GM18517 (cell line): ENCODE results near the gene USH1C.

ENCODE experiments used
- ATAC-seq: cut with Tn5 transposase; IDR thresholded peaks from one replicate; pipeline ENCODE4 v1.9.1; 2021; ENCODE audit warnings: mild to moderate bottlenecking, moderate library complexity; ENCODE audit not compliant: unreplicated experiment

Gene USH1C

GRCh38 chr11:17528906-17529843, 15.0 kb downstream of the USH1C start:
- ATAC-seq: no peak

DNA sequence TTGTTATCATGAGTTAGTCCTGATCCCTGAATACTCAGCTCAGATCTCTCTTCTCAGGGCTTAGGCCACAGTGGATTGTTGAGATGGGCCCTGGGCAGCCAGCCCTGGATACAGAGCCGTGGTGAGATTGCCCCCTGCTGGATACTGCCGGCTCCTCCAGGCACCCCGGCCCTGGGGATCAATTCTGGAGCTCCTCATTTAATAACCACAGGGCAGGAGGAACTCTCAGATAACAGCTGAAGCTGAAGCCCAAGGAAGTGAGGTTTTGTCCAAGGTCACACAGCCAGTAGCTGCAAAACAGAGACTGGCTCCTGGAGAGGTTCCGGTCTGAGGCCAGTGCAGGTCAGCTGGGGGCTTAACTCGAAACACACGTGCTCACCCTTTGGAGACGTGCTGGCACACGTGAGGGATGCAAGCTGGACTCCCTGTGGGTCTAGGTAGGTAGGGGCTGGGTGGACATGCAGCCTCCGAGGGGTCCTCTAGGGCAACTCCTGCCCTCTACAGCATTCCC, 16.0 kb downstream of the USH1C start:
- ATAC-seq: no peak

DNA sequence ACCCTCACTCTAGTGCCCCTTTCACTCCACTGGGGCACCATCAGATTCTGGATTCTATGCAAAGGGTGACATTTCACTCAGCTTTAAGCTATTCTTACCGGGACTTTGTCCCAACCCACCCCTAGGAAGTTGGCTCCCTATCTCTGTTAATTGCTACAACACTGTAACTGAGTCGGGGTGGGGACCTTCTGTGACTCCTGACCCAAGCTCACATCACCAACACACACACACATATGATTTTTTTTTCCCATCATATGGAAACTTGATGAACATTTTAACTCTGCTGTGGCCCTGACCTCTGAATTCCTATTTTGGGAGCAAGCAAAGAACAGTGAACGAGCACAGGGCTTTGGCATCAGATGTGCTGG, 16.6 kb downstream of the USH1C start:
- ATAC-seq: no peak

DNA sequence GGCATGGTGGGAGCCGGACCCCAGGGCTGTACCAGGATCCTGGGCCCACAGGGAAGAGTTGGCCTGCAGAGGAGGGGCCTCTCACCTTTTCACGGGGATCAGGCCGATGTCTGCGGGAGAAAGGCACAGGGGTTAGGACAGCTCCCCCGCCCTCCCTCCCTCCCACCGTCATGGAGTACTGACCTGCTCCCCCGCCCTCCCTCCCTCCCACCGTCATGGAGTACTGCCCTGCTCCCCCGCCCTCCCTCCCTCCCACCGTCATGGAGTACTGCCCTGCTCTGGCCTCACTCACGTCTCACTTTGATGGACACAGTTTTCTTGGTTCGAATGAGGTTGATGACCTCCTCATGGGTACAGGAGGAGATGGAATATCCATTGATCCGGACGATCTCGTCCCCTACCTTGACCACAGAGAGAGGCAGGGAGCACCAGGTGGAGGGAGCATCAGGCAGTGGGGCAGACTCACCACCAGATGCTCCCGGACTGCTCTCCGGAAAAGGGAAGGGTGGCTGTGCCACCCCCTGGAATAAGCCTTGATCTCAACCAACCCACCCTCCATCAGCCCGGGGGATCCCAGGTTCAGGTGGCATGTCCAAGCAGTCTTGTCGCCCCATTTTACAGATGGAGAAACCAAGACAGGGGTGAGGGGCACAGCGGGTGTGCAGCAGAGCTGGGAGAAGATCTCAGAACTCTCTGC, 17.1 kb downstream of the USH1C start:
- ATAC-seq: no peak

- ATAC-seq: no peak
Measured at GRCh38 chr11:17526326-17526725, 17.9 kb downstream of the USH1C start.

GRCh38 chr11:17525570-17525969, 18.6 kb downstream of the USH1C start:
- no peak for ATAC-seq

- no peak for ATAC-seq
Measured at GRCh38 chr11:17524221-17524620, 20.0 kb downstream of the USH1C start.

- ATAC-seq: no peak
Measured at GRCh38 chr11:17522655-17523054, 21.6 kb downstream of the USH1C start.

- no peak for ATAC-seq
Measured at GRCh38 chr11:17521106-17521900, 22.9 kb downstream of the USH1C start.

DNA sequence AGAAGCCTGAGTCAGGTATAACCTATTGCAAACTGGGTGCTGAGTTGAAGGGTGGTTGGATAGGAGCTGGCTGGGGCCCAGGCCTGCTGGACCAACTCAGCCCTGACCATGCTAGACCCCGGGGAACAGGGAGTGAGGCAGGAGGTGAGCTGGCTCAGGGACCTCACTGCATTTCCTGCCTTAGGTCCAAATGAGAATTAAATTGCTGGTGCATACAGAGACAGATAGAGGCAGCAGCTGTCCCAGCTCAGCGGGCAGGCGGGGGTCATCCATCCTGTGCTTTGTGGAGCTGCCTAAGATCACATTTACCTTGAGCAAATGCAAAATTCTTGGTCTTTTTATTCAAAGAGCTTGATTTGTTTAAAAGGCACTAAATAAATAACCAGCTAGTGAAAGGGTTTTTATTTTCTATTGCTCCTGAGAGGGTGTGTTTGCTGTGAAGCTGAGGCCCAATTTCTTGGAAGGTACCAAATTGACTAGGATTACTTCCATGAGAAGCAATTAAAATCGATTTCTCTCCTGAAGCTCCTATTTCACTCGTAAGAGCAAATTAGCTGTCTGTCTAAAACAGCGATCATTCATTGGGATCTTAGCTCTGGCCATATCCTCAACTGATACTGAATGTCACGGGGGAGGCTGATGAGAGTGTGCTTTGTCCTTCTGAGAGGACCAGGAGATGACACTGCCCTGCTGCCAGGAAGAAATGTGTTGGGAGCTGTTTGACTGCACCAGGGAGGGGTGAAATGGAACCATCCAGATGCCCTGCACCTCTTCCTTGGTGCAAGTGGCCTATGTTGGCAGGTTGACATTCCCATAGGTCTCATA, 24.9 kb downstream of the USH1C start:
- ATAC-seq: no peak

DNA sequence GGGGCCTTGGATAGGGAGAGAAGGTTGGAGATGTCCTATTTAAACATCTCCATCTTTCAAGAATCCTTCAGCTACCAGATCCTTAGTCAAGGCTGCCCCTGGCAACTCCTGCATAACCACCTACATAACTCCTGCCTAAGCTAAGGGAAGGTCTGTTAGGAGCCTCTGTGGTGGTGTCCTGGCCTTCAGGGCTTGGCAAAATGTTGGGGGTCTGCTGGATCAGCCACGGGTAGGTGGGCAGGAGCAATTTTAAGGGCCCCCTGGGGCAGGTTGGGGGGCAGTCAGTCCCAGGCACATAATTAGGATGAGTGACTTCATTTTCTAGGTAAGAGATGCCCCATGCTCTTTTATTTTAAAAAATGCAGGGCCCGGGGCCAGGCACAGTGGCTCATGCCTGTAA, 25.9 kb downstream of the USH1C start:
- no peak for ATAC-seq

DNA sequence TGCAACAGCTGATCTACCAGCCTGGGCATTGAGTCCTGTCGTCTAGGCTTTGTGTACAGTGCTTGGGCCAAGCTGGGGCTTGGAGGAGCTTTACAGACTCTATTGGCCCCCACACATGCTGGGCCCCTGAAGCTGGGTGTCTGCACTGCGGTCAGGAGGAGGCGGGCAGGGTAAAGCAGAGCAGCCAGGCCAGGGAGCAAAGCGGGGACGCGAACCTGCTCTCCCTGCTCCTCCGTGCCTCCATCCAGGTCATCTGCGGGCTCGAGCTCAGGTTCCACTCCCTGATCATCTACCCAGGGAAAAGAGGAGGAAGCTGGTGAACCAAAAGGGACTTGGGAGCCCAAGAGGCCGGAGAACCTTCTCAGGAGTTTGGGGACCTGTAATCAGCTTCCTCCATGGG, 27.0 kb downstream of the USH1C start:
- ATAC-seq: no peak

- ATAC-seq: no peak
Measured at GRCh38 chr11:17516551-17517150, 27.6 kb downstream of the USH1C start.

DNA sequence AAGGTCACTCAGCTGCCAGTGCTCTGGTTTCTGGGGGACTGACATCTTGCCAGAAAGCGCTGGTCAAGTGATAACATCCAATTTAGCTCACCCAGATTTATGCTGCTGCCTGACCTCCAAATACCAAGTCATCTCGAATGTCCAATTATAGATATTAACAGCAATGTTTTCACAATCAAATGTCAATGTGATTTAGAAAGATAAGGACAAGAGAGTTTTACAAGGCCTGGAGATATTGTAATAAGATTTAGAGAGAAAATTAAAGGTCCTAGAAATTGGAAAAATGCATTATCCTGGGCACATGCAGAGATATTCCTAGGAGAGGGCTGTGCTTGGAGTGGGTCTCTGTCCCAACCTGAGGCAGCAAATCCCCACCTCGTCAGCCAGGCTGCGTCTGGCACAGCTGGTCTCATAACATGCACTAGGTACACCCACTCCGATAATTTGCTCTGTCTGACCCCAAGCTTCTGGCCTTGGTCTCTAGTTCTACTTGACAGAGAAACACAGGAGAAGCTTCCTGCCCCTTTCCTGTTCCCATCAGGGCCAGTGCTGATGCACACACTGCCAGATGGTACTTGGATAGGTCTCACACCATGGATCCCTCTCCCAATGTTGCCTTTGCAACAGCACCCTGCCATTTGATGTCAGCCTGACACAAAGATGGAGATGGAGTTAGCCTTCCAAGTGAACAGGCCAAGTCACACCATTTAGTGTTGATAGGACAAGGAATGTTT, 28.6 kb downstream of the USH1C start:
- ATAC-seq: no peak

GRCh38 chr11:17514476-17514875, 29.7 kb downstream of the USH1C start:
- ATAC-seq: no peak

DNA sequence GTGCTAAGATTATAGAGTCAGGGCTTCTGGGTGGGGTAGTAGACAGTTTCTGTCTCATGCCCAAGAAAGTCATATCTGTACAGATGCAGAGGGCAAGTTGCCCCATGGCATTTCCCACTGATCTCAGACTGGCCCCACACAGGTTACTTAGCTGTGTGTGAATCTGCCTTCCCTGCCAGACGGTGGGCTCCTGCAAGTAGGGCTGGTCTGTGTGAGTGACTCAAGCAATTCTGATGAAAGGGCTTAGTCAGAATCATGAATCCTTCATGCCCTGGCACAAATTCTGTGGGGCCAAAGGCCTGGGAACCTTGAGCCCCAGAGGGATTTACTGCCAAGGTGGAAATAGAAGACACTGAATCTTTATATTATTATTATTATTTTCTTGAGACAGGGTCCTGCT, 30.4 kb downstream of the USH1C start:
- ATAC-seq: no peak

- ATAC-seq: no peak
Measured at GRCh38 chr11:17512101-17512500, 32.1 kb downstream of the USH1C start.

- no peak for ATAC-seq
Measured at GRCh38 chr11:17511571-17511970, 32.6 kb downstream of the USH1C start.

GRCh38 chr11:17510507-17511206, 33.6 kb downstream of the USH1C start:
- ATAC-seq: no peak
